Activated B cell treated with CpG ODN at 0.5 μM for 24 hours (primary cell): Measurements from ENCODE around the gene PANK4. TPM values are rescaled to one million over a fixed set of nuclear protein-coding genes. Genes with fewer than 3 reads are reported as not detected.
A peak's percentile ranks its signal among the peaks of the same experiment; 100 is the strongest.

Source experiments
- ATAC-seq: fragments of 200-7000 bp; cut with Tn5 transposase; one replicate; pipeline ENCODE4 v1.10.0; 2021; ENCODE audit warnings: low read depth, mild to moderate bottlenecking, moderate library complexity
- CTCF ChIA-PET: fragments of 350-600 bp; sonication (Branson Sonifier 250); formaldehyde crosslinking; loops from one replicate; lab custom pipeline; 2021; ENCODE audit warnings: antibody characterized with exemption; lab: Charles Lee
- POLR2A ChIA-PET: fragments of 350-600 bp; sonication (Branson Sonifier 250); formaldehyde crosslinking; loops from one replicate; lab custom pipeline; 2021; ENCODE audit warnings: antibody characterized with exemption; lab: Charles Lee
- DNase-seq: peaks from one replicate; pipeline ENCODE4 v3.0.0; 2022
- H3K27ac Mint-ChIP-seq: one replicate; pipeline ENCODE4 v1.8.0; 2020; ENCODE audit warnings: mixed read lengths
- H3K27me3 Mint-ChIP-seq: one replicate; pipeline ENCODE4 v1.8.0; 2021; ENCODE audit warnings: mixed read lengths
- H3K36me3 Mint-ChIP-seq: one replicate; pipeline ENCODE4 v1.8.0; 2021; ENCODE audit warnings: low read depth, mixed read lengths
- H3K4me1 Mint-ChIP-seq: one replicate; pipeline ENCODE4 v1.8.0; 2021; ENCODE audit warnings: mixed read lengths
- H3K4me3 Mint-ChIP-seq: one replicate; pipeline ENCODE4 v1.8.0; 2020; ENCODE audit warnings: mild to moderate bottlenecking, mixed read lengths
- H3K9me3 Mint-ChIP-seq: one replicate; pipeline ENCODE4 v1.8.0; 2020; ENCODE audit warnings: mixed read lengths
- intact Hi-C: fragments of 100-400 bp; cut with micrococcal nuclease; formaldehyde crosslinking; loops from one replicate; pipeline ENCODE4 v1.15.1; 2024
- total RNA-seq: library from RNA; stranded (reverse); gene quantifications from 2 replicates; pipeline ENCODE4 v1.2.3, GENCODE V29; 2022
- TF ChIP-seq, protein P1 (sequence below): fragments of 200-600 bp; IDR thresholded peaks from one replicate; pipeline ENCODE4 v1.8.0; 2022; ENCODE audit warnings: antibody characterized with exemption, mild to moderate bottlenecking

The PANK4 gene
- total RNA-seq, 1 donor from 2014 or later, result 54.0 TPM

DNA sequence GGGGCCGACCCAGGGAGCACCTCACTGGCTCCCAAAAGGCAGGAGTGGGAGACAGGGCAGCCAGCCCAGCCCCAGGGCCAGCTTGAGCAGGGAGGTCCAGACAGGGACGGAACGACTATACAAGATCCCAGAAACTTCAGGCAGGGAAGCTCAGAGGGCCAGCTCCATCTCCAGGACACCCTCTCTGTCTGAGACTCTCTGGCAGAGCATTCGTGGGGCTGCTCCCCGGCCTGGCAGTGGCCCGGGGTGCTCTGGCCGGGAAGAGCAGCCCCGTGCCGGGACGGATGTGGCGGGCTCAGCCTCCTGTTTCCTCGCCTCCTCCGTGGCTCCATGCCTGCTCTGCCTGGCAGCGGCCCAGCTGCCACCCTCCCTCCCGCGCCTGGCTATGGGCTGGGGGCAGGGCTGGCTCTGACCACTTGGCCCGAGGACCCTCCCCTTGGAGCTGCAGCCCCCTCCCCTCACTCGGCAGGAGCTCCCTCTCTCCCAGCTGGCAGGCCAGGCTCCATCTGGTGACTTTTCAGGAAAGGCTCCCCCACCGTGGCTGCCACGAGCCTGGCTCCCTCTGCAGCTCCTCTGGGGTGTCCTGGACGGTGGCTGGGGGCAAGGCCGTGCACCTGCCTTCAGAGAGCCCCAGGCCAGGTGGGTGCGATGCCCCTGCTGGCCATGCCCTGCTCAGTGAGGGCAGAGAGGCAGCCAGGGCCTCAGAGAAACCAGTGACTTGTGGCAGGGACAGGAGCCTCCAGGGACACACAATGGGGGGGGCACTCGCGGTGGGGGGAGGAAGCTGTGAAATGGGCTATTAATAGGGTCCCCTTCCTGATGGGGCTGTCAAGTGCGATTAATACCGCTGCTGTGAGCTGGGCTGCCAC lies 55.9 kb downstream of the PANK4 start:
- intact Hi-C loops, result no loop called here
- CTCF ChIA-PET, result no interaction called here
- no peaks in the 10 kb centered on the region for H3K9me3 Mint-ChIP-seq
- H3K4me3 Mint-ChIP-seq, result no peak overlapping the region
- H3K36me3 Mint-ChIP-seq, result no peaks in the 10 kb centered on the region
- TF ChIP-seq, protein P1, sequence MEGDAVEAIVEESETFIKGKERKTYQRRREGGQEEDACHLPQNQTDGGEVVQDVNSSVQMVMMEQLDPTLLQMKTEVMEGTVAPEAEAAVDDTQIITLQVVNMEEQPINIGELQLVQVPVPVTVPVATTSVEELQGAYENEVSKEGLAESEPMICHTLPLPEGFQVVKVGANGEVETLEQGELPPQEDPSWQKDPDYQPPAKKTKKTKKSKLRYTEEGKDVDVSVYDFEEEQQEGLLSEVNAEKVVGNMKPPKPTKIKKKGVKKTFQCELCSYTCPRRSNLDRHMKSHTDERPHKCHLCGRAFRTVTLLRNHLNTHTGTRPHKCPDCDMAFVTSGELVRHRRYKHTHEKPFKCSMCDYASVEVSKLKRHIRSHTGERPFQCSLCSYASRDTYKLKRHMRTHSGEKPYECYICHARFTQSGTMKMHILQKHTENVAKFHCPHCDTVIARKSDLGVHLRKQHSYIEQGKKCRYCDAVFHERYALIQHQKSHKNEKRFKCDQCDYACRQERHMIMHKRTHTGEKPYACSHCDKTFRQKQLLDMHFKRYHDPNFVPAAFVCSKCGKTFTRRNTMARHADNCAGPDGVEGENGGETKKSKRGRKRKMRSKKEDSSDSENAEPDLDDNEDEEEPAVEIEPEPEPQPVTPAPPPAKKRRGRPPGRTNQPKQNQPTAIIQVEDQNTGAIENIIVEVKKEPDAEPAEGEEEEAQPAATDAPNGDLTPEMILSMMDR, result no peak
- H3K27me3 Mint-ChIP-seq, result peaks cover 2% of the 10 kb centered on the region
- peaks cover 17% of the 10 kb centered on the region for H3K4me1 Mint-ChIP-seq
- POLR2A ChIA-PET, result no interaction called here
- DNase-seq, result no peak
- ATAC-seq, result peak; percentile 26
- H3K27ac Mint-ChIP-seq, result no peak overlapping the region

DNA sequence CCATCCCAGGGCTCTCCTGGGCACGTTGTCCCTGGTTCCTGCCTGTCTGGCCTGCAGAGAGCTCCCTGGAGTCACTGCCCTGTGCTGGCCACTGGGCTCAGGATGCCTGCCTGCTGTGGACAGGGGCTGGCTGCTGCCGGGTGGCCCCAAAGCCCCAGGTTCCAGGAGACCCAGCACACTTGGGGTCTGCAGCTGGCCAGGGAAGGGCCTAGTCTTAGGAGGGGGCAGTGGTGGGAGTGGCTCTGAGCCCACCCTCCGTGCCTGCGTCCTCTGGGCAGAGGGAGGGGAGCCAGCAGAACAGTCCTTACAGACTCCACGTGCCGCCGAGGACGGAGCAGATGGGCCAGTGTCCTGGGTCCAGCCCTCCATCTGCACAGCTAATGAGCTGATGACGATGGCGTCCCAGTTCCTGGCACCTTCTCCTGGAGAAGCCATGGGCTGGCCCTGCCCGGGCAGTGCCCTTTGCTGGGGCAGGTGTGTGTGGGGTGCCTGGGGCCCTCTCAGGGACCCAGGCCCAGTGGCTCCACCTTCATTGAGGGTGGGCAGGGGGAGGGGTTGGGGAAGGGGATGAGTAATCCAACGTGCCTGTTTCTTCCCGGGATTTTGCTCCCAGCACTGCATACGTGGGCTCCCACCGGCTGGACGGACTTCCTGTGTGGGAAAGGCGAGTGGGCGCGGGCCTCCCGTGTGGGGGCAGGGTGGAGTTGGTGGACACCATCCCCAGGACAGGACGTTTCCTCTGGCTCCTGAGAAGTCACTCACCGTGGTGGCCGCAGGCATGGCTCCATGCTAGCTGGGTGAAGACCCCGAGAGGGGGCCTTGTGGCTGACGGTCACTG lies 57.1 kb downstream of the PANK4 start:
- Mint-ChIP-seq H3K27ac (no peak overlapping the region), H3K27me3 (peaks cover 4% of the 10 kb centered on the region), H3K4me1 (peaks cover 17% of the 10 kb centered on the region), H3K36me3 (no peaks in the 10 kb centered on the region), H3K4me3 (no peak overlapping the region), H3K9me3 (no peaks in the 10 kb centered on the region)
- TF ChIP-seq, protein P1, result no peak
- ChIA-PET POLR2A (no interaction called here), CTCF (no interaction called here)
- no peak for ATAC-seq
- DNase-seq, result no peak
- intact Hi-C loops, result no loop called here

DNA sequence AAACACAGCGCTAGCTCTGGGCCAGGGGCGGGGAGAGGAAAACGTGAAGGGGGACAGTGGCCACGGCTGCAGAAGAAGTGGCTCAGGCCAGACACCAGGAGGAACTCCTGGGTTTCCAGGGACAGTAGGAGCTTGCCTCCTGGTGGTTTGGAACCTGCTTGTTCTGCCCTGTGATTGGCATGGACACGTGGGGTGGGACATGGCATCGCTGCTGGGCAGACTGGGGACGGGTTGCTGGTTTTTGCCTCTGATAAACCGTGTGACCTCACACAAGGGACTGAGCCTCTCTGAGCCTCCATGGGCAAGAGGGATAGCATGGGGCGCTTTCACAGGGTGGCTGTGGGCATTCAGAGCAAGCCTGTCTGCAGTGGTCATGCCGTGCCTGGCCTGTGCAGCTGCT lies 57.9 kb downstream of the PANK4 start:
- no peaks in the 10 kb centered on the region for H3K9me3 Mint-ChIP-seq
- intact Hi-C loops, result loop anchor here (1.0 kb wide), 1 partner anchor 58 kb away; the partner anchor contains the start of gene PANK4
- DNase-seq (no peak), ATAC-seq (no peak)
- peaks cover 17% of the 10 kb centered on the region for H3K4me1 Mint-ChIP-seq
- ChIA-PET POLR2A (interaction anchor here (0.9 kb wide), 1 partner anchor 79 kb away, joined by 4 read pairs; no protein-coding TSS in a partner anchor), CTCF (no interaction called here)
- peaks cover 6% of the 10 kb centered on the region for H3K27me3 Mint-ChIP-seq
- TF ChIP-seq, protein P1, result no peak
- H3K4me3 Mint-ChIP-seq, result no peak overlapping the region
- H3K36me3 Mint-ChIP-seq, result no peaks in the 10 kb centered on the region
- H3K27ac Mint-ChIP-seq, result no peak overlapping the region

DNA sequence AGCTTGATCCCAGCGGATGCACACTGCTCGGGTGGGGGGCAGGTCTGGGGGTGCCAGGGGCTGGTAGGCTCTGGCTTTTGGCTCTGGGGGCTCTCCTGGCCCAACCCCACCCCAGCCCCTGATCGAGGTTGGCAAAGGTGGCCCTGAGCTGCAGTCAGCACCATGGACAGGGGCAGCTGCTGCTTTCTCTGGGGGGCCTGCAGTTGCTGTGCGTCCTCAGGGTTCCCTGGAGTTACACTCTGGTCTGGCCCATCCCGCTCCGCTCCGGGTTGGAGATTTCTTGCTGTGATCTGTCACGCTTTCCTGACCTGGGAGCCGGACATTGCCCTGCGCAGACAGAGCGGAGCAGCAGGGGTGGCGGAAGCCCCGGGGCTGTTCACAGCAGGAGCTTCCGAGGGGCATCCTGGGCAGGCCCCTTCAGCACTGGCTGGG lies 58.3 kb downstream of the PANK4 start:
- DNase-seq (peak; percentile 29), ATAC-seq (no peak)
- intact Hi-C loops, result loop anchor here (1.0 kb wide), 1 partner anchor 58 kb away; the partner anchor contains the start of gene PANK4
- Mint-ChIP-seq H3K27me3 (peaks cover 6% of the 10 kb centered on the region), H3K4me3 (no peak overlapping the region), H3K27ac (no peak overlapping the region), H3K9me3 (no peaks in the 10 kb centered on the region), H3K4me1 (peaks cover 17% of the 10 kb centered on the region), H3K36me3 (no peaks in the 10 kb centered on the region)
- POLR2A ChIA-PET, result interaction anchor here (0.9 kb wide), 1 partner anchor 79 kb away, joined by 4 read pairs; no protein-coding TSS in a partner anchor
- TF ChIP-seq, protein P1, result no peak
- CTCF ChIA-PET, result no interaction called here
